Mesendoderm (in vitro differentiated cells): Measurements from ENCODE around the gene SYT1.

Experiments
- DNase-seq: peaks from one replicate; pipeline ENCODE4 v3.0.0; 2013
- H2AK5ac ChIP-seq: 2 replicates; pipeline ENCODE4 v1.6.1; 2013; ENCODE audit warnings: low read length, inconsistent platforms
- H2BK120ac ChIP-seq: 2 replicates; pipeline ENCODE4 v1.6.1; 2013; ENCODE audit warnings: low read depth, mild to moderate bottlenecking, low read length, moderate library complexity, mixed read lengths
- H2BK15ac ChIP-seq: replicated peaks from 2 replicates; pipeline ENCODE4 v1.6.1; 2013; ENCODE audit warnings: low read depth, mild to moderate bottlenecking, moderate library complexity
- H2BK5ac ChIP-seq: 2 replicates; pipeline ENCODE4 v1.6.1; 2013; ENCODE audit warnings: low read length, inconsistent platforms
- H3K18ac ChIP-seq: 2 replicates; pipeline ENCODE4 v1.6.1; 2013; ENCODE audit warnings: mild to moderate bottlenecking, low read length, mixed read lengths
- H3K23ac ChIP-seq: one replicate; pipeline ENCODE4 v1.6.1; 2013; ENCODE audit warnings: low read length
- H3K27ac ChIP-seq: 2 replicates; pipeline ENCODE4 v1.5.1; 2013; ENCODE audit warnings: low read depth, mild to moderate bottlenecking, inconsistent platforms, low read length, moderate library complexity
- H3K27me3 ChIP-seq: 2 replicates; pipeline ENCODE4 v1.6.1; 2013; ENCODE audit warnings: low read length, control low read depth, mild to moderate bottlenecking, inconsistent platforms; ENCODE audit not compliant: insufficient read depth, poor library complexity
- H3K36me3 ChIP-seq: 2 replicates; pipeline ENCODE4 v1.6.1; 2013; ENCODE audit warnings: low read length, inconsistent platforms; ENCODE audit not compliant: control insufficient read depth, insufficient read depth
- H3K4ac ChIP-seq: one replicate; pipeline ENCODE4 v1.6.1; 2013; ENCODE audit warnings: low read depth, mild to moderate bottlenecking, low read length, moderate library complexity
- H3K4me1 ChIP-seq: 2 replicates; pipeline ENCODE4 v1.6.1; 2013; ENCODE audit warnings: low read depth, low read length, inconsistent platforms; ENCODE audit not compliant: control insufficient read depth
- H3K4me2 ChIP-seq: 2 replicates; pipeline ENCODE4 v1.6.1; 2013; ENCODE audit warnings: low read length
- H3K4me3 ChIP-seq: 2 replicates; pipeline ENCODE4 v1.5.1; 2013; ENCODE audit warnings: mild to moderate bottlenecking, low read length
- H3K56ac ChIP-seq: one replicate; pipeline ENCODE4 v1.6.1; 2013; ENCODE audit warnings: low read length
- H3K79me1 ChIP-seq: 2 replicates; pipeline ENCODE4 v1.6.1; 2013; ENCODE audit warnings: low read length, inconsistent platforms
- H3K79me2 ChIP-seq: 2 replicates; pipeline ENCODE4 v1.6.1; 2013; ENCODE audit warnings: mild to moderate bottlenecking, low read length; ENCODE audit not compliant: control insufficient read depth, insufficient read depth
- H3K9ac ChIP-seq: 2 replicates; pipeline ENCODE4 v1.6.1; 2013; ENCODE audit warnings: low read length, inconsistent platforms
- H4K5ac ChIP-seq: one replicate; pipeline ENCODE4 v1.6.1; 2013; ENCODE audit warnings: low read length
- H4K8ac ChIP-seq: one replicate; pipeline ENCODE4 v1.6.1; 2013; ENCODE audit warnings: low read depth, mild to moderate bottlenecking, control low read depth, low read length, moderate library complexity
- WGBS: extraction: QIAGEN DNeasy Blood & Tissue Kit; methylation state at CpG from one replicate; pipeline ENCODE4 v1.1.7; 2013; ENCODE audit warnings: low lambda C conversion rate, missing lambda C conversion rate; ENCODE audit not compliant: insufficient coverage; ENCODE audit errors: extremely low coverage; 5-methylcytosine and 5-hydroxymethylcytosine counted together

The SYT1 gene

GRCh38 chr12:78891646-78892353 is 27.2 kb downstream of the SYT1 start:
- 100% methylated on average over 1 of the region's 1 CpG for WGBS
- Histone ChIP-seq H3K18ac (no peak overlapping the region), H4K5ac (no peak overlapping the region), H2AK5ac (no peak overlapping the region), H3K27me3 (no peaks in the 10 kb centered on the region), H2BK15ac (no peak overlapping the region), H2BK120ac (no peak overlapping the region), H2BK5ac (no peak overlapping the region), H3K79me1 (no peaks in the 10 kb centered on the region), H3K79me2 (no peaks in the 10 kb centered on the region), H3K4ac (no peak overlapping the region), H3K4me2 (no peak overlapping the region), H3K56ac (no peak overlapping the region), H3K23ac (no peak overlapping the region), H3K27ac (no peak overlapping the region), H3K4me1 (no peaks in the 10 kb centered on the region), H3K9ac (no peak overlapping the region), H4K8ac (no peak overlapping the region), H3K4me3 (no peak overlapping the region), H3K36me3 (no peaks in the 10 kb centered on the region)
- DNase-seq = no peak

- Histone ChIP-seq H3K4me3 (no peak overlapping the region), H2BK5ac (no peak overlapping the region), H3K56ac (no peak overlapping the region), H4K8ac (no peak overlapping the region), H3K18ac (no peak overlapping the region), H3K4me2 (no peak overlapping the region), H3K79me2 (no peaks in the 10 kb centered on the region), H3K36me3 (no peaks in the 10 kb centered on the region), H2BK15ac (no peak overlapping the region), H3K27ac (no peak overlapping the region), H2AK5ac (no peak overlapping the region), H3K79me1 (no peaks in the 10 kb centered on the region), H3K4ac (no peak overlapping the region), H4K5ac (no peak overlapping the region), H3K9ac (no peak overlapping the region), H2BK120ac (no peak overlapping the region), H3K27me3 (no peaks in the 10 kb centered on the region), H3K4me1 (no peaks in the 10 kb centered on the region), H3K23ac (no peak overlapping the region)
- no peak for DNase-seq
- no CpG with 5 or more reads among the region's 1 CpG for WGBS
These were observed 33.8 kb downstream of the SYT1 start for GRCh38 chr12:78898416-78898815.

GRCh38 chr12:78914859-78915331 is 50.3 kb downstream of the SYT1 start:
- Histone ChIP-seq H4K8ac (no peak overlapping the region), H3K36me3 (no peaks in the 10 kb centered on the region), H3K23ac (no peak overlapping the region), H3K27ac (peak overlapping the region; percentile 64), H2BK5ac (peak overlapping the region; percentile 7), H3K4ac (no peak overlapping the region), H3K18ac (peak overlapping the region; percentile 47), H3K79me2 (no peaks in the 10 kb centered on the region), H3K56ac (no peak overlapping the region), H2BK15ac (no peak overlapping the region), H2AK5ac (no peak overlapping the region), H3K9ac (no peak overlapping the region), H3K79me1 (no peaks in the 10 kb centered on the region), H3K4me1 (no peaks in the 10 kb centered on the region), H3K27me3 (no peaks in the 10 kb centered on the region), H3K4me3 (no peak overlapping the region), H2BK120ac (no peak overlapping the region), H3K4me2 (no peak overlapping the region), H4K5ac (no peak overlapping the region)
- no CpG with 5 or more reads among the region's 1 CpG for whole genome bisulfite sequencing
- peak; percentile 92 for DNase-seq

GRCh38 chr12:78916845-78917480 is 52.4 kb downstream of the SYT1 start:
- Histone ChIP-seq H2AK5ac (no peak overlapping the region), H3K79me2 (no peaks in the 10 kb centered on the region), H2BK15ac (no peak overlapping the region), H3K56ac (no peak overlapping the region), H2BK5ac (no peak overlapping the region), H4K5ac (no peak overlapping the region), H3K23ac (no peak overlapping the region), H3K4me1 (no peaks in the 10 kb centered on the region), H3K4me3 (no peak overlapping the region), H3K4ac (no peak overlapping the region), H2BK120ac (no peak overlapping the region), H3K9ac (no peak overlapping the region), H3K27me3 (no peaks in the 10 kb centered on the region), H3K27ac (no peak overlapping the region), H4K8ac (no peak overlapping the region), H3K4me2 (no peak overlapping the region), H3K79me1 (no peaks in the 10 kb centered on the region), H3K18ac (peak overlapping the region; percentile 80), H3K36me3 (no peaks in the 10 kb centered on the region)
- WGBS = no CpG with 5 or more reads among the region's 3 CpGs
- DNase-seq = peak; percentile 74

- WGBS = no CpG with 5 or more reads among the region's 5 CpGs
- Histone ChIP-seq H3K36me3 (no peaks in the 10 kb centered on the region), H4K5ac (no peak overlapping the region), H3K79me1 (no peaks in the 10 kb centered on the region), H2AK5ac (no peak overlapping the region), H3K4ac (no peak overlapping the region), H3K4me3 (no peak overlapping the region), H3K4me2 (no peak overlapping the region), H3K4me1 (no peaks in the 10 kb centered on the region), H2BK15ac (no peak overlapping the region), H2BK5ac (no peak overlapping the region), H2BK120ac (no peak overlapping the region), H4K8ac (no peak overlapping the region), H3K79me2 (no peaks in the 10 kb centered on the region), H3K23ac (no peak overlapping the region), H3K9ac (no peak overlapping the region), H3K27ac (no peak overlapping the region), H3K56ac (no peak overlapping the region), H3K18ac (peak overlapping the region; percentile 80), H3K27me3 (no peaks in the 10 kb centered on the region)
- no peak for DNase-seq
These were observed 52.9 kb downstream of the SYT1 start for GRCh38 chr12:78917513-78917912.
